Right renal pelvis (tissue), 4 donors: ENCODE data around the gene FRMD5. TPM values are rescaled to one million over a fixed set of nuclear protein-coding genes. Genes with fewer than 3 reads are reported as not detected.

Source experiments
- DNase-seq, 4 donors: peaks; one replicate each; pipeline ENCODE4 v3.0.0-alpha.2; 2013; ENCODE audit warnings: low read depth in 4 of 4, low spot score in 3 of 4, missing footprints in 1 of 4
- polyA plus RNA-seq, 4 donors: library from polyadenylated mRNA; unstranded; fragments of 120-200 nt; gene quantifications; one replicate each; pipeline ENCODE4 v1.2.1, GENCODE V29; 2013; ENCODE audit not compliant: insufficient read length in 4 of 4

FRMD5 gene
- polyA plus RNA-seq, 4 donors, result 0.91 to 1.1 (median 0.99) TPM

- DNase-seq, result no peak
Observed at GRCh38 chr15:44163370-44163769, 31.7 kb downstream of the FRMD5 start.

- no peak for DNase-seq
Observed at GRCh38 chr15:44160796-44161195, 34.3 kb downstream of the FRMD5 start.

- no peak for DNase-seq
Observed at GRCh38 chr15:44159492-44159891, 35.6 kb downstream of the FRMD5 start.

GRCh38 chr15:44158111-44158510, 37.0 kb downstream of the FRMD5 start:
- no peak for DNase-seq

- DNase-seq, result no peak
Observed at GRCh38 chr15:44157679-44158078, 37.4 kb downstream of the FRMD5 start.

- DNase-seq, result no peak
Observed at GRCh38 chr15:44153352-44153751, 41.7 kb downstream of the FRMD5 start.

GRCh38 chr15:44149224-44149623, 45.8 kb downstream of the FRMD5 start:
- no peak for DNase-seq

GRCh38 chr15:44148580-44148979, 46.5 kb downstream of the FRMD5 start:
- DNase-seq, result no peak

GRCh38 chr15:44147636-44148035, 47.4 kb downstream of the FRMD5 start:
- no peak for DNase-seq

- DNase-seq, result no peak
Observed at GRCh38 chr15:44145495-44145894, 49.6 kb downstream of the FRMD5 start.

GRCh38 chr15:44144992-44145391, 50.1 kb downstream of the FRMD5 start:
- no peak for DNase-seq

- no peak for DNase-seq
Observed at GRCh38 chr15:44144184-44144583, 50.9 kb downstream of the FRMD5 start.

- no peak for DNase-seq
Observed at GRCh38 chr15:44137750-44138149, 57.3 kb downstream of the FRMD5 start.

GRCh38 chr15:44136991-44137477, 58.0 kb downstream of the FRMD5 start:
- DNase-seq, result no peak

- no peak for DNase-seq
Observed at GRCh38 chr15:44132057-44132456, 63.0 kb downstream of the FRMD5 start.

GRCh38 chr15:44130778-44131177, 64.3 kb downstream of the FRMD5 start:
- DNase-seq, result no peak

- no peak for DNase-seq
Observed at GRCh38 chr15:44129911-44130310, 65.2 kb downstream of the FRMD5 start.

GRCh38 chr15:44128443-44128842, 66.6 kb downstream of the FRMD5 start:
- no peak for DNase-seq

- DNase-seq, result no peak
Observed at GRCh38 chr15:44125879-44126278, 69.2 kb downstream of the FRMD5 start.

- no peak for DNase-seq
Observed at GRCh38 chr15:44102675-44103254, 92.3 kb downstream of the FRMD5 start.

GRCh38 chr15:44101944-44102343, 93.1 kb downstream of the FRMD5 start:
- DNase-seq, result no peak

- no peak for DNase-seq
Observed at GRCh38 chr15:44101286-44101685, 93.8 kb downstream of the FRMD5 start.

GRCh38 chr15:44099671-44100070, 95.4 kb downstream of the FRMD5 start:
- no peak for DNase-seq
